Suprapubic skin (tissue), 4 donors: ENCODE data around the gene MOB3B.

ENCODE experiments used
- EP300 ChIP-seq: sonication (generic); formaldehyde crosslinking; IDR thresholded peaks from one replicate; pipeline ENCODE4 v1.6.1; 2017; ENCODE audit warnings: antibody characterized with exemption
- POLR2A ChIP-seq, 2 donors: fragments of 450-650 bp; IDR thresholded peaks; one replicate each; pipeline ENCODE4 v1.6.1; 2017; ENCODE audit warnings: antibody characterized with exemption in 2 of 2, mild to moderate bottlenecking in 2 of 2, moderate library complexity in 2 of 2
- POLR2AphosphoS5 ChIP-seq, 3 donors: sonication (generic); formaldehyde crosslinking; IDR thresholded peaks; one replicate each; pipeline ENCODE4 v1.6.1; 2017; ENCODE audit warnings: antibody characterized with exemption in 3 of 3
- TF ChIP-seq, protein P1 (sequence below), 2 donors: fragments of 200-600 bp in 1 of 2; fragments of 450-650 bp in 1 of 2; sonication (generic) in 1 of 2; IDR thresholded peaks; one replicate each; pipeline ENCODE4 v1.5.1; 2016 to 2019; ENCODE audit warnings: antibody characterized with exemption in 2 of 2, mild to moderate bottlenecking in 1 of 2, moderate library complexity in 1 of 2

DNA sequence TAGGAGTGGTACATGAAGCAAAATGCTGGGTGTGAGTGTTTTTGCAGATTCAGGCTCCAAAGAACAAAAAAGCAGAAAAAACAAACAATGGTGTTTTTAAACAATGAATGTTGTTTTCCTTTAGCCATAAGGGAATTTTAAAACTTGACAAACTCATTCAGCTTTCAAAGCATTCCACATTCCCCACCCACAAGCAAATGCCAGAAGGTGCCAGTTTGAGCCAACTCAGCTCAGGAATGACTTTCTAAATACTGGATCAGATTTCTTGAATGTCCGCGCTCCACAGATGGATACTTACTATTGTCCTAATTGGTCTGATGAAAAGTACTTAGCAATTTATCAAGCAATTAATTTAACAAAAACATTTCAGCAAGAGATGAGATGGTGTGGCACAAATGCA is 12.9 kb upstream of the MOB3B start:
- TF ChIP-seq POLR2A (IDR thresholded peaks at IDR 0.05) (no peak), POLR2AphosphoS5 (IDR thresholded peaks at IDR 0.05) (no peak), EP300 (no peak)
- TF ChIP-seq, protein P1, sequence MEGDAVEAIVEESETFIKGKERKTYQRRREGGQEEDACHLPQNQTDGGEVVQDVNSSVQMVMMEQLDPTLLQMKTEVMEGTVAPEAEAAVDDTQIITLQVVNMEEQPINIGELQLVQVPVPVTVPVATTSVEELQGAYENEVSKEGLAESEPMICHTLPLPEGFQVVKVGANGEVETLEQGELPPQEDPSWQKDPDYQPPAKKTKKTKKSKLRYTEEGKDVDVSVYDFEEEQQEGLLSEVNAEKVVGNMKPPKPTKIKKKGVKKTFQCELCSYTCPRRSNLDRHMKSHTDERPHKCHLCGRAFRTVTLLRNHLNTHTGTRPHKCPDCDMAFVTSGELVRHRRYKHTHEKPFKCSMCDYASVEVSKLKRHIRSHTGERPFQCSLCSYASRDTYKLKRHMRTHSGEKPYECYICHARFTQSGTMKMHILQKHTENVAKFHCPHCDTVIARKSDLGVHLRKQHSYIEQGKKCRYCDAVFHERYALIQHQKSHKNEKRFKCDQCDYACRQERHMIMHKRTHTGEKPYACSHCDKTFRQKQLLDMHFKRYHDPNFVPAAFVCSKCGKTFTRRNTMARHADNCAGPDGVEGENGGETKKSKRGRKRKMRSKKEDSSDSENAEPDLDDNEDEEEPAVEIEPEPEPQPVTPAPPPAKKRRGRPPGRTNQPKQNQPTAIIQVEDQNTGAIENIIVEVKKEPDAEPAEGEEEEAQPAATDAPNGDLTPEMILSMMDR (IDR thresholded peaks at IDR 0.05): no peak
